GM23338 (cell line): ENCODE data around the gene CRYZL1. TPM values are rescaled to one million over a fixed set of nuclear protein-coding genes. Genes with fewer than 3 reads are reported as not detected.

Experiments
- CREB1 ChIP-seq: fragments of 250-450 bp; sonication (Bioruptor Pico); IDR thresholded peaks from 2 replicates; pipeline ENCODE4 v1.5.0; 2020; ENCODE audit warnings: low read depth, mild to moderate bottlenecking, moderate library complexity
- ETS1 ChIP-seq: IDR thresholded peaks from 2 replicates; pipeline ENCODE4 v1.6.1; 2016; ENCODE audit warnings: antibody characterized with exemption
- EZH2phosphoT487 ChIP-seq: fragments of 200-600 bp; sonication (generic); IDR thresholded peaks from one replicate; pipeline ENCODE4 v1.8.1; 2018; ENCODE audit warnings: antibody characterized with exemption; ENCODE audit not compliant: unreplicated experiment
- NANOG ChIP-seq: IDR thresholded peaks from 2 replicates; pipeline ENCODE4 v1.6.1; 2016; ENCODE audit warnings: antibody characterized with exemption, borderline replicate concordance
- REST ChIP-seq: IDR thresholded peaks from one replicate; pipeline ENCODE4 v1.6.1; 2018; ENCODE audit warnings: antibody characterized with exemption; ENCODE audit not compliant: unreplicated experiment
- ZNF462 ChIP-seq: fragments of 250-450 bp; sonication (Bioruptor Pico); IDR thresholded peaks from 2 replicates; pipeline ENCODE4 v1.5.0; 2020; ENCODE audit warnings: mild to moderate bottlenecking, moderate library complexity
- polyA plus RNA-seq: library from polyadenylated mRNA; unstranded; fragments of >200 nt; fragmentation: Nextera tagmentation; extraction: Ambion mirVana; gene quantifications from 2 replicates; pipeline ENCODE4 v1.2.1, GENCODE V29; 2016
- total RNA-seq: library from RNA; depleted of rRNA; stranded (reverse); fragments of >200 nt; shearing (Covaris generic); gene quantifications from 2 replicates; pipeline ENCODE4 v1.2.3, GENCODE V29; 2014

Gene CRYZL1
- total and polyA plus RNA-seq, 2 experiments from 2014 or later, result 23.8 to 40.5 TPM

GRCh38 chr21:33684068-33684467 is 42.5 kb upstream of the CRYZL1 start (continued):
- TF ChIP-seq ZNF462 (CRISPR knock-in tag) (no peak), ETS1 (no peak), EZH2phosphoT487 (no peak), REST (no peak), CREB1 (CRISPR knock-in tag) (no peak), NANOG (no peak)
